Stimulated activated CD4-positive, alpha-beta T cell treated with anti-CD3 and anti-CD28 coated beads, Interleukin-4, amount 100 ng/mL, for 4 hours (primary cell): ENCODE data around the gene CES3.
A peak's percentile ranks its signal among the peaks of the same experiment; 100 is the strongest.

Experiments
- DNase-seq, 2 experiments: peaks; one replicate each; pipeline ENCODE4 v3.0.0-alpha.2; 2020

Gene CES3

GRCh38 chr16:66961065-66961744 is at the start of gene CES3:
Gene CES3, plus strand, starts transcription at chr16:66961266. Its CDS starts 42 bp downstream, at chr16:66961308.
- peak; percentile 41 to 56 for DNase-seq

GRCh38 chr16:66911801-66912200 is 49.3 kb upstream of the CES3 start:
- DNase-seq, result no peak

GRCh38 chr16:66913081-66913480 is 48.0 kb upstream of the CES3 start:
- no peak for DNase-seq

- DNase-seq, result no peak
These were observed 47.4 kb upstream of the CES3 start for GRCh38 chr16:66913711-66914110.

- DNase-seq, result no peak
These were observed 46.5 kb upstream of the CES3 start for GRCh38 chr16:66914541-66914940.

GRCh38 chr16:66915041-66915440 is 46.0 kb upstream of the CES3 start:
- DNase-seq, result no peak

- no peak for DNase-seq
These were observed 44.5 kb upstream of the CES3 start for GRCh38 chr16:66916518-66916917.

GRCh38 chr16:66917741-66918140 is 43.3 kb upstream of the CES3 start:
- DNase-seq, result no peak

GRCh38 chr16:66918355-66918754 is 42.7 kb upstream of the CES3 start:
- no peak for DNase-seq

- no peak for DNase-seq
These were observed 42.1 kb upstream of the CES3 start, which contains the start of gene CDH16 for GRCh38 chr16:66918803-66919568. Gene CDH16, minus strand, starts transcription at chr16:66918885. Its CDS starts 820 bp downstream, at chr16:66918065.

- no peak for DNase-seq
These were observed 41.3 kb upstream of the CES3 start for GRCh38 chr16:66919569-66920298.

- DNase-seq, result no peak
These were observed 40.8 kb upstream of the CES3 start for GRCh38 chr16:66920299-66920590.

GRCh38 chr16:66920924-66921680 is 40.0 kb upstream of the CES3 start:
- no peak for DNase-seq

GRCh38 chr16:66921729-66922450 is 39.2 kb upstream of the CES3 start:
- no peak for DNase-seq

GRCh38 chr16:66923247-66923731 is 37.8 kb upstream of the CES3 start:
- DNase-seq, result no peak

- DNase-seq, result no peak
These were observed 37.2 kb upstream of the CES3 start for GRCh38 chr16:66923866-66924265.

GRCh38 chr16:66924527-66925321 is 36.3 kb upstream of the CES3 start:
- DNase-seq, result peak in 1 of 2 experiments; percentile 49

- peak in 1 of 2 experiments; percentile 38 for DNase-seq
These were observed 35.7 kb upstream of the CES3 start, which contains the start of gene RRAD for GRCh38 chr16:66925322-66925840. Gene RRAD, minus strand, starts transcription at chr16:66925535. Its CDS starts 356 bp downstream, at chr16:66925179.

- DNase-seq, result no peak
These were observed 34.7 kb upstream of the CES3 start for GRCh38 chr16:66926171-66926947.

- no peak for DNase-seq
These were observed 34.1 kb upstream of the CES3 start for GRCh38 chr16:66926961-66927436.
